ENCODE results near the gene LRP3. TPM values are rescaled to one million over a fixed set of nuclear protein-coding genes. Genes with fewer than 3 reads are reported as not detected.
"Not testable (repeated sequence)": the region's sequence is repeated elsewhere in the genome, so short reads cannot be mapped to it uniquely, and the experiment has no call there.

LRP3 gene
- polyA plus RNA-seq, 4 donors, result 2.0 to 34.0 (median 9.6) TPM

- Histone ChIP-seq H3K27ac (ENCODE audit: low read depth in 1 of 3, low read length in 2 of 3) (no peak overlapping the region), H3K4me3 (ENCODE audit: low read depth in 1 of 3, low read length in 3 of 3) (no peak overlapping the region), H3K9me3 (ENCODE audit: control insufficient read depth in 2 of 2, insufficient read depth in 1 of 2, low read depth in 1 of 2, low read length in 1 of 2) (no peaks in the 10 kb centered on the region), H3K4me1 (ENCODE audit: control insufficient read depth in 3 of 3, insufficient read depth in 2 of 3, low read depth in 1 of 3, low read length in 2 of 3) (peaks cover 0 to 8% (median 0%) of the 10 kb centered on the region in 3 donors), H3K36me3 (ENCODE audit: control insufficient read depth in 3 of 3, insufficient read depth in 2 of 3, low read depth in 1 of 3, low read length in 3 of 3) (peaks cover 0 to 3% (median 0%) of the 10 kb centered on the region in 3 donors), H3K27me3 (ENCODE audit: control insufficient read depth in 3 of 3, insufficient read depth in 3 of 3, low read length in 3 of 3) (peaks cover 3 to 22% (median 22%) of the 10 kb centered on the region in 3 donors)
- WGBS, 3 donors, result 76 to 80% (median 77%) methylated on average over 6 of the region's 6 CpGs
- FAIRE-seq (no peak), DNase-seq (no peak)
Observed at GRCh38 chr19:33221638-33222037, 27.5 kb downstream of the LRP3 start.

GRCh38 chr19:33222255-33222654 is 28.1 kb downstream of the LRP3 start:
- peaks cover 3 to 25% (median 22%) of the 10 kb centered on the region in 3 donors for H3K27me3 ChIP-seq (ENCODE audit: control insufficient read depth in 3 of 3, insufficient read depth in 3 of 3, low read length in 3 of 3)
- not testable (repeated sequence) for DNase-seq; H3K27ac ChIP-seq (ENCODE audit: low read depth in 1 of 3, low read length in 2 of 3); H3K9me3 ChIP-seq (ENCODE audit: control insufficient read depth in 2 of 2, insufficient read depth in 1 of 2, low read depth in 1 of 2, low read length in 1 of 2); H3K36me3 ChIP-seq (ENCODE audit: control insufficient read depth in 3 of 3, insufficient read depth in 2 of 3, low read depth in 1 of 3, low read length in 3 of 3); FAIRE-seq; H3K4me1 ChIP-seq (ENCODE audit: control insufficient read depth in 3 of 3, insufficient read depth in 2 of 3, low read depth in 1 of 3, low read length in 2 of 3); H3K4me3 ChIP-seq (ENCODE audit: low read depth in 1 of 3, low read length in 3 of 3)
- 80 to 91% (median 81%) methylated on average over 2 of the region's 2 CpGs for WGBS, 3 donors

- no peaks in the 10 kb centered on the region for H3K36me3 ChIP-seq (ENCODE audit: control insufficient read depth in 3 of 3, insufficient read depth in 2 of 3, low read depth in 1 of 3, low read length in 3 of 3)
- no peak for FAIRE-seq
- peaks cover 0 to 8% (median 0%) of the 10 kb centered on the region in 3 donors for H3K4me1 ChIP-seq (ENCODE audit: control insufficient read depth in 3 of 3, insufficient read depth in 2 of 3, low read depth in 1 of 3, low read length in 2 of 3)
- H3K4me3 ChIP-seq (ENCODE audit: low read depth in 1 of 3, low read length in 3 of 3), result peak overlapping the region in 1 of 3 donors; percentile 24
- H3K9me3 ChIP-seq (ENCODE audit: control insufficient read depth in 2 of 2, insufficient read depth in 1 of 2, low read depth in 1 of 2, low read length in 1 of 2), result peaks cover 4 to 14% of the 10 kb centered on the region in 2 donors
- WGBS, 3 donors, result 63 to 78% (median 64%) methylated on average over 15 to 18 of the region's 18 CpGs
- peaks cover 3 to 33% (median 22%) of the 10 kb centered on the region in 3 donors for H3K27me3 ChIP-seq (ENCODE audit: control insufficient read depth in 3 of 3, insufficient read depth in 3 of 3, low read length in 3 of 3)
- no peak for DNase-seq
- H3K27ac ChIP-seq (ENCODE audit: low read depth in 1 of 3, low read length in 2 of 3), result no peak overlapping the region
Observed at GRCh38 chr19:33224694-33225457, 30.7 kb downstream of the LRP3 start.

- FAIRE-seq, result no peak
- Histone ChIP-seq H3K4me3 (ENCODE audit: low read depth in 1 of 3, low read length in 3 of 3) (peak within 1 kb of the TSS in 2 of 3 donors; percentile 25 to 49), H3K27ac (ENCODE audit: low read depth in 1 of 3, low read length in 2 of 3) (peak within 1 kb of the TSS in 1 of 3 donors; percentile 69), H3K4me1 (ENCODE audit: control insufficient read depth in 3 of 3, insufficient read depth in 2 of 3, low read depth in 1 of 3, low read length in 2 of 3) (peaks cover 0 to 8% (median 0%) of the 10 kb centered on the region in 3 donors), H3K36me3 (ENCODE audit: control insufficient read depth in 3 of 3, insufficient read depth in 2 of 3, low read depth in 1 of 3, low read length in 3 of 3) (no peaks in the 10 kb centered on the region), H3K9me3 (ENCODE audit: control insufficient read depth in 2 of 2, insufficient read depth in 1 of 2, low read depth in 1 of 2, low read length in 1 of 2) (peaks cover 4 to 14% of the 10 kb centered on the region in 2 donors), H3K27me3 (ENCODE audit: control insufficient read depth in 3 of 3, insufficient read depth in 3 of 3, low read length in 3 of 3) (peaks cover 3 to 33% (median 22%) of the 10 kb centered on the region in 3 donors)
- WGBS, 3 donors, result 4 to 5% (median 5%) methylated on average over 33 to 62 of the region's 62 CpGs
- DNase-seq, result peak in 1 of 2 donors; percentile 55
Observed at GRCh38 chr19:33225458-33225926, 31.4 kb downstream of the LRP3 start, which contains the start of gene SLC7A10. Gene SLC7A10, minus strand, starts transcription at chr19:33225850. Its CDS starts 147 bp downstream, at chr19:33225703.

- FAIRE-seq (no peak), DNase-seq (peak in 1 of 2 donors; percentile 89)
- peaks cover 0 to 8% (median 0%) of the 10 kb centered on the region in 3 donors for H3K4me1 ChIP-seq (ENCODE audit: control insufficient read depth in 3 of 3, insufficient read depth in 2 of 3, low read depth in 1 of 3, low read length in 2 of 3)
- peaks cover 3 to 33% (median 22%) of the 10 kb centered on the region in 3 donors for H3K27me3 ChIP-seq (ENCODE audit: control insufficient read depth in 3 of 3, insufficient read depth in 3 of 3, low read length in 3 of 3)
- H3K27ac ChIP-seq (ENCODE audit: low read depth in 1 of 3, low read length in 2 of 3), result peak overlapping the region in 1 of 3 donors; percentile 69
- H3K4me3 ChIP-seq (ENCODE audit: low read depth in 1 of 3, low read length in 3 of 3), result peak overlapping the region in 2 of 3 donors; percentile 25 to 49
- H3K9me3 ChIP-seq (ENCODE audit: control insufficient read depth in 2 of 2, insufficient read depth in 1 of 2, low read depth in 1 of 2, low read length in 1 of 2), result peaks cover 4 to 14% of the 10 kb centered on the region in 2 donors
- 2 to 4% (median 3%) methylated on average over 36 to 66 of the region's 66 CpGs for WGBS, 3 donors
- H3K36me3 ChIP-seq (ENCODE audit: control insufficient read depth in 3 of 3, insufficient read depth in 2 of 3, low read depth in 1 of 3, low read length in 3 of 3), result no peaks in the 10 kb centered on the region
Observed at GRCh38 chr19:33226550-33227241, 32.6 kb downstream of the LRP3 start.

- FAIRE-seq (no peak), DNase-seq (no peak)
- H3K9me3 ChIP-seq (ENCODE audit: control insufficient read depth in 2 of 2, insufficient read depth in 1 of 2, low read depth in 1 of 2, low read length in 1 of 2), result peaks cover 4 to 14% of the 10 kb centered on the region in 2 donors
- H3K4me3 ChIP-seq (ENCODE audit: low read depth in 1 of 3, low read length in 3 of 3), result peak overlapping the region in 2 of 3 donors; percentile 17 to 25
- peaks cover 3 to 33% (median 22%) of the 10 kb centered on the region in 3 donors for H3K27me3 ChIP-seq (ENCODE audit: control insufficient read depth in 3 of 3, insufficient read depth in 3 of 3, low read length in 3 of 3)
- peaks cover 0 to 8% (median 0%) of the 10 kb centered on the region in 3 donors for H3K4me1 ChIP-seq (ENCODE audit: control insufficient read depth in 3 of 3, insufficient read depth in 2 of 3, low read depth in 1 of 3, low read length in 2 of 3)
- H3K27ac ChIP-seq (ENCODE audit: low read depth in 1 of 3, low read length in 2 of 3), result no peak overlapping the region
- 29 to 41% (median 38%) methylated on average over 18 of the region's 18 CpGs for WGBS, 3 donors
- H3K36me3 ChIP-seq (ENCODE audit: control insufficient read depth in 3 of 3, insufficient read depth in 2 of 3, low read depth in 1 of 3, low read length in 3 of 3), result no peaks in the 10 kb centered on the region
Observed at GRCh38 chr19:33227242-33227650, 33.1 kb downstream of the LRP3 start.

GRCh38 chr19:33227870-33228599 is 33.9 kb downstream of the LRP3 start:
- H3K9me3 ChIP-seq (ENCODE audit: control insufficient read depth in 2 of 2, insufficient read depth in 1 of 2, low read depth in 1 of 2, low read length in 1 of 2), result peaks cover 4 to 14% of the 10 kb centered on the region in 2 donors
- no peak overlapping the region for H3K4me3 ChIP-seq (ENCODE audit: low read depth in 1 of 3, low read length in 3 of 3)
- peaks cover 3 to 33% (median 22%) of the 10 kb centered on the region in 3 donors for H3K27me3 ChIP-seq (ENCODE audit: control insufficient read depth in 3 of 3, insufficient read depth in 3 of 3, low read length in 3 of 3)
- no peak overlapping the region for H3K27ac ChIP-seq (ENCODE audit: low read depth in 1 of 3, low read length in 2 of 3)
- peaks cover 0 to 8% (median 0%) of the 10 kb centered on the region in 3 donors for H3K4me1 ChIP-seq (ENCODE audit: control insufficient read depth in 3 of 3, insufficient read depth in 2 of 3, low read depth in 1 of 3, low read length in 2 of 3)
- FAIRE-seq, result peak; percentile 30
- DNase-seq, result no peak
- H3K36me3 ChIP-seq (ENCODE audit: control insufficient read depth in 3 of 3, insufficient read depth in 2 of 3, low read depth in 1 of 3, low read length in 3 of 3), result no peaks in the 10 kb centered on the region
- WGBS, 3 donors, result 92 to 93% (median 93%) methylated on average over 1 of the region's 1 CpG
